Colonic mucosa (tissue), 4 donors: ENCODE results near the gene RAB27B. TPM values are rescaled to one million over a fixed set of nuclear protein-coding genes. Genes with fewer than 3 reads are reported as not detected.

Experiments
- DNase-seq: peaks from one replicate; pipeline ENCODE4 v3.0.0-alpha.2; 2020
- H3K27ac ChIP-seq: fragments of 200-600 bp; one replicate; pipeline ENCODE4 v1.8.0; 2021
- H3K27me3 ChIP-seq: fragments of 200-600 bp; one replicate; pipeline ENCODE4 v1.8.0; 2021
- H3K36me3 ChIP-seq: fragments of 200-600 bp; one replicate; pipeline ENCODE4 v1.8.0; 2021
- H3K4me1 ChIP-seq: fragments of 200-600 bp; one replicate; pipeline ENCODE4 v1.8.0; 2021; ENCODE audit warnings: mild to moderate bottlenecking
- H3K4me3 ChIP-seq: fragments of 200-600 bp; one replicate; pipeline ENCODE4 v1.8.0; 2021
- H3K9ac ChIP-seq, 2 donors: one replicate each; pipeline ENCODE4 v1.7.0; 2013; ENCODE audit warnings: control low read depth in 2 of 2, low read depth in 2 of 2, low read length in 2 of 2
- H3K9me3 ChIP-seq: fragments of 200-600 bp; one replicate; pipeline ENCODE4 v1.8.0; 2021
- CTCF ChIP-seq: fragments of 200-600 bp; IDR thresholded peaks from one replicate; pipeline ENCODE4 v1.8.0; 2022; ENCODE audit warnings: antibody characterized with exemption, mild to moderate bottlenecking
- intact Hi-C: fragments of 100-400 bp; cut with DNase I; formaldehyde crosslinking; loops from one replicate; pipeline ENCODE4 v1.14.1; 2022
- total RNA-seq, 2 donors: library from RNA; stranded (reverse); fragmentation: NEBNext Ultra II Directional in 1 of 2; extraction: Animal tissue kit (Norgen Biotek cat#: 25700) in 1 of 2; gene quantifications; one replicate each; pipeline ENCODE4 v1.2.1, GENCODE V29; 2021
- donor health status: healthy.
- donor health status: DM: no; HTN: no; CAD: no.
- donor health status: DM: no; HTN: no; CAD: no.

Gene RAB27B
- total RNA-seq, 2 donors from 2014 or later = 8.9 to 12.5 TPM

GRCh38 chr18:54828986-54829385 is 709 bp downstream of the RAB27B start:
- TF ChIP-seq CTCF = no peak
- peak overlapping the region; percentile 52 for H3K4me3 ChIP-seq
- no peak for DNase-seq
- intact Hi-C loops = no loop called here
- no peaks in the 10 kb centered on the region for H3K27me3 ChIP-seq
- H3K9ac ChIP-seq = peak overlapping the region in 1 of 2 donors; percentile 79
- peaks cover 3% of the 10 kb centered on the region for H3K4me1 ChIP-seq
- H3K9me3 ChIP-seq = no peaks in the 10 kb centered on the region
- peak overlapping the region; percentile 76 for H3K27ac ChIP-seq
- H3K36me3 ChIP-seq = no peaks in the 10 kb centered on the region

- DNase-seq = no peak
- Histone ChIP-seq H3K9me3 (no peaks in the 10 kb centered on the region), H3K9ac (no peak overlapping the region), H3K36me3 (no peaks in the 10 kb centered on the region), H3K27ac (no peak overlapping the region), H3K4me3 (no peak overlapping the region), H3K27me3 (no peaks in the 10 kb centered on the region), H3K4me1 (peaks cover 3% of the 10 kb centered on the region)
- no peak for TF ChIP-seq CTCF
- intact Hi-C loops = no loop called here
Observed at GRCh38 chr18:54829856-54830255, 1.6 kb downstream of the RAB27B start.

GRCh38 chr18:54830260-54830659 is 2.0 kb downstream of the RAB27B start:
- TF ChIP-seq CTCF = no peak
- no peak for DNase-seq
- H3K9me3 ChIP-seq = no peaks in the 10 kb centered on the region
- H3K9ac ChIP-seq = no peak overlapping the region
- H3K36me3 ChIP-seq = no peaks in the 10 kb centered on the region
- peaks cover 3% of the 10 kb centered on the region for H3K4me1 ChIP-seq
- no peak overlapping the region for H3K4me3 ChIP-seq
- intact Hi-C loops = no loop called here
- H3K27me3 ChIP-seq = no peaks in the 10 kb centered on the region
- H3K27ac ChIP-seq = no peak overlapping the region

GRCh38 chr18:54830866-54831265 is 2.6 kb downstream of the RAB27B start:
- intact Hi-C loops = no loop called here
- H3K4me3 ChIP-seq = no peak overlapping the region
- no peak for DNase-seq

GRCh38 chr18:54835944-54836343 is 7.7 kb downstream of the RAB27B start:
- TF ChIP-seq CTCF = no peak
- Histone ChIP-seq H3K36me3 (no peaks in the 10 kb centered on the region), H3K9ac (no peak overlapping the region), H3K27me3 (no peaks in the 10 kb centered on the region), H3K4me3 (no peak overlapping the region), H3K27ac (no peak overlapping the region), H3K9me3 (no peaks in the 10 kb centered on the region), H3K4me1 (no peaks in the 10 kb centered on the region)
- no peak for DNase-seq
- intact Hi-C loops = no loop called here

More at GRCh38 chr18:54830866-54831265, 2.6 kb downstream of the RAB27B start:
- Histone ChIP-seq H3K9me3 (no peaks in the 10 kb centered on the region), H3K9ac (no peak overlapping the region), H3K27ac (no peak overlapping the region), H3K4me1 (peaks cover 3% of the 10 kb centered on the region), H3K27me3 (no peaks in the 10 kb centered on the region), H3K36me3 (no peaks in the 10 kb centered on the region)
- TF ChIP-seq CTCF = no peak

GRCh38 chr18:54843314-54843713 is 15.0 kb downstream of the RAB27B start:
- H3K4me3 ChIP-seq = no peak overlapping the region
- H3K27ac ChIP-seq = no peak overlapping the region
- DNase-seq = no peak
- H3K4me1 ChIP-seq = no peaks in the 10 kb centered on the region
- intact Hi-C loops = no loop called here
- H3K27me3 ChIP-seq = no peaks in the 10 kb centered on the region
- no peaks in the 10 kb centered on the region for H3K9me3 ChIP-seq
- H3K36me3 ChIP-seq = no peaks in the 10 kb centered on the region
- H3K9ac ChIP-seq = no peak overlapping the region
- TF ChIP-seq CTCF = no peak
